CD4-positive, alpha-beta T cell (primary cell): Measurements from ENCODE around the gene AGFG2. TPM values are rescaled to one million over a fixed set of nuclear protein-coding genes. Genes with fewer than 3 reads are reported as not detected.

ENCODE experiments used
- ATAC-seq: fragments of 200-7000 bp; cut with Tn5 transposase; one replicate; pipeline ENCODE4 v1.10.0; 2022; ENCODE audit warnings: mild to moderate bottlenecking; ENCODE audit not compliant: poor library complexity
- CTCF ChIA-PET: fragments of 350-600 bp; sonication (Branson Sonifier 250); formaldehyde crosslinking; loops from one replicate; lab custom pipeline; 2021; ENCODE audit warnings: antibody characterized with exemption, inconsistent platforms; lab: Charles Lee
- POLR2A ChIA-PET: fragments of 350-600 bp; sonication (Branson Sonifier 250); formaldehyde crosslinking; loops from one replicate; lab custom pipeline; 2021; ENCODE audit warnings: antibody characterized with exemption, inconsistent platforms; lab: Charles Lee
- DNase-seq, 14 experiments: peaks; one replicate each; pipeline ENCODE4 v3.0.0-alpha.2; 2013 to 2020; ENCODE audit warnings: mixed read lengths in 2 of 14
- H3K27ac ChIP-seq, 2 donors: one replicate each; pipeline versions ENCODE4 v1.5.1 to v1.7.0; 2013; ENCODE audit warnings: low read length in 2 of 2, low read depth in 1 of 2, mild to moderate bottlenecking in 1 of 2
- H3K27me3 ChIP-seq, 2 experiments: 1 replicate in 1 of 2; 2 replicates in 1 of 2; pipeline versions ENCODE4 v1.6.1 to v1.7.0; 2013; ENCODE audit warnings: low read length in 2 of 2, control low read depth in 1 of 2, mild to moderate bottlenecking in 1 of 2, moderate library complexity in 1 of 2; ENCODE audit not compliant: insufficient read depth in 2 of 2, control insufficient read depth in 1 of 2
- H3K36me3 ChIP-seq: one replicate; pipeline ENCODE4 v1.6.1; 2013; ENCODE audit warnings: low read length, control low read depth; ENCODE audit not compliant: insufficient read depth
- H3K4me1 ChIP-seq: one replicate; pipeline ENCODE4 v1.6.1; 2013; ENCODE audit warnings: low read length, control low read depth; ENCODE audit not compliant: insufficient read depth
- H3K4me3 ChIP-seq: one replicate; pipeline ENCODE4 v1.5.1; 2013; ENCODE audit warnings: mild to moderate bottlenecking, low read length, moderate library complexity
- H3K9me3 ChIP-seq, 2 experiments: 1 replicate in 1 of 2; 2 replicates in 1 of 2; pipeline versions ENCODE4 v1.6.1 to v1.7.0; 2013; ENCODE audit warnings: low read length in 2 of 2, mild to moderate bottlenecking in 2 of 2, control low read depth in 1 of 2, moderate library complexity in 1 of 2; ENCODE audit not compliant: control insufficient read depth in 1 of 2, insufficient read depth in 1 of 2
- H3K27ac Mint-ChIP-seq: one replicate; pipeline ENCODE4 v1.8.0; 2020; ENCODE audit warnings: mixed read lengths
- H3K27me3 Mint-ChIP-seq: one replicate; pipeline ENCODE4 v1.8.0; 2021; ENCODE audit warnings: mixed read lengths
- H3K36me3 Mint-ChIP-seq: one replicate; pipeline ENCODE4 v1.8.0; 2021; ENCODE audit warnings: low read depth, mixed read lengths
- H3K4me1 Mint-ChIP-seq: one replicate; pipeline ENCODE4 v1.8.0; 2021; ENCODE audit warnings: low read depth, mixed read lengths
- H3K4me3 Mint-ChIP-seq: one replicate; pipeline ENCODE4 v1.8.0; 2020; ENCODE audit warnings: mild to moderate bottlenecking, mixed read lengths
- H3K9me3 Mint-ChIP-seq: one replicate; pipeline ENCODE4 v1.8.0; 2020; ENCODE audit warnings: mixed read lengths
- CTCF ChIP-seq: fragments of 200-600 bp; IDR thresholded peaks from one replicate; pipeline ENCODE4 v1.8.0; 2022; ENCODE audit warnings: antibody characterized with exemption, mild to moderate bottlenecking
- intact Hi-C, 2 experiments: fragments of 100-400 bp; cut with DNase I in 1 of 2; cut with micrococcal nuclease in 1 of 2; formaldehyde crosslinking; loops; one replicate each; pipeline versions ENCODE4 v1.15.1 to v1.9.0; 2023 to 2025; cut with DNase I, micrococcal nuclease
- total RNA-seq, 174 experiments: library from RNA in 2 of 174; stranded (reverse) in 2 of 174; gene quantifications; one replicate each; pipeline ENCODE4 v1.2.3 and lab custom pipeline; 2021 to 2026

AGFG2 gene
- total RNA-seq, 2 experiments from 2014 or later = 6.6 to 9.9 TPM

DNA sequence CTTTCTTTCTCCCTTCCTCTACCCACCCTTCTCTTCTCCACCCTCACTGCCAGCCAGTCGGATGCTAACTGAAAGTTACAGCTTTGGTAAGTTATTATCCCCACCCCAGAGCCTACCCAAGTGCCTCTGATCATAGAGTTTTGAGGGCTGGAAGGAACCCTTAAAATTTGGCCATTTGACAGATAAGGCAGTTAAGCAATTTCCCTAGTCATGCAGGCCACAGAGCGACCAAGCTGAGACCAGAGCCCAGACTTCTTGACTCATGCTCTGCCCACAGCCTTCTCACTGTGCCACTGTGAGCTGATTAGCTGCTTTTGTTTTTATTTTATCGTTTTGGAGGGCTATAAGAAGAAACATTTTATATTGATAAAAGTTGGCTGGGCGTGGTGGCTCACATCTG lies 17.5 kb downstream of the AGFG2 start:
- H3K36me3 Mint-ChIP-seq = peaks cover 65% of the 10 kb centered on the region
- H3K9me3 ChIP-seq = no peaks in the 10 kb centered on the region
- H3K27me3 Mint-ChIP-seq = no peaks in the 10 kb centered on the region
- no peaks in the 10 kb centered on the region for H3K27me3 ChIP-seq
- H3K27ac Mint-ChIP-seq = no peak overlapping the region
- no peak overlapping the region for H3K27ac ChIP-seq
- POLR2A ChIA-PET = interaction anchor here (0.9 kb wide), 1 partner anchor 18 kb away, joined by 3 read pairs; the partner anchor contains the start of gene AGFG2
- peaks cover 15% of the 10 kb centered on the region for H3K4me1 Mint-ChIP-seq
- H3K4me3 ChIP-seq = no peak overlapping the region
- no peak for TF ChIP-seq CTCF
- H3K4me1 ChIP-seq = peaks cover 12% of the 10 kb centered on the region
- no peak for DNase-seq
- H3K36me3 ChIP-seq = peaks cover 66% of the 10 kb centered on the region
- H3K4me3 Mint-ChIP-seq = no peak overlapping the region
- no peaks in the 10 kb centered on the region for H3K9me3 Mint-ChIP-seq
- no peak for ATAC-seq
- CTCF ChIA-PET = interaction anchor here (1.7 kb wide), 1 partner anchor 11 kb away, joined by 4 read pairs; no protein-coding TSS in a partner anchor
- intact Hi-C loops = no loop called here

DNA sequence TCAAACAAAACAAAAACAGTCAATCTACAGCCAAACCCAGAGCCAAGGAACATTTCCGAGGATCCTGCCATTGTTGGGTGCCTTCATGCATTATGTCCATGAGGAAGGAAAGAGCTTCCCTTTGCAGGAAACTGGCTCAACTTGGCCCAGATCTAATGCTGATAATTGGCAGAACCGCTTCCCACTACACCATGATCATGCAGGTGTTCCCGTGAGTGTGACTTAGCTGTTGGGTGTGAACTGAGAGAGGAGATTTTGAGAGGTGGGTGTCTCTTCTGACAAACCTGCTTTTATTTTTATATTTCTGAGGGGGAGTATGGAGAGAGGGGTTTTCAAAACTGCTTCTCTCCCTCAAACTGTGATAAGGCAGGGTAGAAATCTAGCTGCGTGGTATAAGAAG lies 20.1 kb downstream of the AGFG2 start:
- no peak for TF ChIP-seq CTCF
- H3K27me3 ChIP-seq = no peaks in the 10 kb centered on the region
- no peaks in the 10 kb centered on the region for H3K9me3 ChIP-seq
- POLR2A ChIA-PET = interaction anchor here (1.0 to 2.2 kb wide), 9 partner anchors 9 to 90 kb away, joined by 4 to 8 read pairs (median 6); partner anchors contain the start of genes AGFG2, FBXO24, LRCH4 and NYAP1
- Mint-ChIP-seq H3K9me3 (no peaks in the 10 kb centered on the region), H3K4me1 (peaks cover 16% of the 10 kb centered on the region), H3K4me3 (no peak overlapping the region), H3K36me3 (peaks cover 65% of the 10 kb centered on the region), H3K27ac (no peak overlapping the region), H3K27me3 (no peaks in the 10 kb centered on the region)
- no peak overlapping the region for H3K4me3 ChIP-seq
- peaks cover 60% of the 10 kb centered on the region for H3K36me3 ChIP-seq
- no peak for ATAC-seq
- intact Hi-C loops = loop anchor here (1.0 to 2.0 kb wide), 4 partner anchors 18 to 90 kb away; partner anchors contain the start of genes AGFG2 (in 1 of the 2) and NYAP1 (in 1 of the 2)
- CTCF ChIA-PET = interaction anchor here (0.6 to 3.5 kb wide), 23 partner anchors 9 to 293 kb away, joined by 3 to 48 read pairs (median 4); partner anchors contain the start of genes AGFG2, MOSPD3 and SLC12A9
- no peak for DNase-seq
- H3K4me1 ChIP-seq = peaks cover 18% of the 10 kb centered on the region
- H3K27ac ChIP-seq = no peak overlapping the region

DNA sequence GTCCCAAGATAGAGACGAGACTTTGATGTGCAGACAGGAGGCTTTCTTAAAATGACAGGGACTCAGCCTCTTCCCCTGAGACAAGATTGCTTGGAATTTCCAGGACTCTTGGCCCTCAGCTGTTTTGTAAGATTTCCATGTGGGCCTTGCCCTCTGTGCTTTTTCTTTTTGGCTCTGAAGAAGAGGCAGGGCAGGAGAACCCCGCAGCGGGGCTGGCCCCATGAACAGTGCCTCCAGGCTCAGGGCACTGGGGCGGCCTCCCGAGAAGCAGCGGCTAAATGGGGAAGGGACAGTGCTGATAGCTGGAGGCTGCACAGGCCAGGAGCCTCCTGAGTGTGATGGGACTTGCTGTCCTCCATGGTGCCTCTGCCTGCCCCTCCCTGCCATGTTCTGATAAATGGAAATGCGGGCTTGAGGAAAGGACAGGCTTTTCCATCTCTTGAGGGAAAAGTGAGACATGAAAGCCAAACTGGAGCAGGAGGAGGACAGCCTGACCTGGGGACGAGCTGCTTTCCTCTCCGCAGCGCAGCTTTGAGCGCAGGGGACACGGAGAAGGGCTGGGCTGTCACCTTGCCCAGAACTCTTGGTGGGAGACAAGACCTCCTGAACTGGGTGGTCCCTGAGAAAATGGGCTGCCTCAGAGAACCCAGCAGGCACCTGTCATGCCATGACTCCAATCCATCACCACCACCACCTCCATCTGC lies 22.6 kb downstream of the AGFG2 start:
- peaks cover 17% of the 10 kb centered on the region for H3K4me1 Mint-ChIP-seq

More for the DNA sequence above, 22.6 kb downstream of the AGFG2 start:
- ChIA-PET CTCF (interaction anchor here (3.5 kb wide), 1 partner anchor 21 kb away, joined by 48 read pairs; the partner anchor contains the start of gene AGFG2), POLR2A (interaction anchor here (1.6 kb wide), 1 partner anchor 22 kb away, joined by 4 read pairs; no protein-coding TSS in a partner anchor)
- no peak overlapping the region for H3K27ac ChIP-seq
- Mint-ChIP-seq H3K36me3 (peaks cover 47% of the 10 kb centered on the region), H3K9me3 (no peaks in the 10 kb centered on the region), H3K4me3 (no peak overlapping the region), H3K27me3 (no peaks in the 10 kb centered on the region), H3K27ac (no peak overlapping the region)
- H3K9me3 ChIP-seq = no peaks in the 10 kb centered on the region
- peaks cover 44% of the 10 kb centered on the region for H3K36me3 ChIP-seq
- no peak for TF ChIP-seq CTCF
- H3K4me3 ChIP-seq = no peak overlapping the region
- peaks cover 17% of the 10 kb centered on the region for H3K4me1 ChIP-seq
- ATAC-seq (no peak), DNase-seq (no peak)
- no peaks in the 10 kb centered on the region for H3K27me3 ChIP-seq
- intact Hi-C loops = loop anchor here in 1 of 2 experiments (2.0 kb wide), 1 partner anchor 291 kb away; the partner anchor contains the start of gene SLC12A9
